T-cell (primary cell): ENCODE measurements around the gene CYP2R1. TPM values are rescaled to one million over a fixed set of nuclear protein-coding genes. Genes with fewer than 3 reads are reported as not detected.
A peak's percentile ranks its signal among the peaks of the same experiment; 100 is the strongest.

Source experiments
- ATAC-seq, 4 experiments: fragments of 200-7000 bp in 3 of 4; fragments of 150-1000 bp in 1 of 4; cut with Tn5 transposase; replicated peaks in 1 of 4; 1 replicate in 3 of 4; 2 replicates in 1 of 4; pipeline ENCODE4 v1.10.0; 2021; ENCODE audit warnings: moderate library complexity in 3 of 4, mild to moderate bottlenecking in 2 of 4, moderate number of reproducible peaks in 1 of 4
- CTCF ChIA-PET, 2 donors: fragments of 300-600 bp; sonication (Branson Sonifier 250); formaldehyde crosslinking; loops; one replicate each; lab custom pipeline; 2022; ENCODE audit warnings: antibody characterized with exemption in 2 of 2; lab: Charles Lee
- POLR2A ChIA-PET, 2 donors: fragments of 300-600 bp; sonication (Branson Sonifier 250); formaldehyde crosslinking; loops; one replicate each; lab custom pipeline; 2022; ENCODE audit warnings: antibody characterized with exemption in 2 of 2; lab: Charles Lee
- DNase-seq, 35 experiments: peaks; one replicate each; pipeline versions ENCODE4 v3.0.0 to v3.0.0-alpha.2; 2013 to 2023
- H3K27ac ChIP-seq: one replicate; pipeline ENCODE4 v1.5.1; 2013; ENCODE audit warnings: low read length
- H3K27me3 ChIP-seq, 2 experiments: replicated peaks in 1 of 2; 1 replicate in 1 of 2; 2 replicates in 1 of 2; pipeline versions ENCODE4 v1.6.1 to v1.7.0; 2013; ENCODE audit warnings: low read length in 1 of 2, mixed read lengths in 1 of 2; ENCODE audit not compliant: control insufficient read depth in 2 of 2, insufficient read depth in 2 of 2; ENCODE audit errors: extremely low read depth in 1 of 2
- H3K36me3 ChIP-seq, 2 donors: 1 replicate in 1 of 2; 2 replicates in 1 of 2; pipeline versions ENCODE4 v1.6.1 to v1.7.0; 2013; ENCODE audit warnings: low read length in 1 of 2; ENCODE audit not compliant: control insufficient read depth in 2 of 2, insufficient read depth in 1 of 2; ENCODE audit errors: extremely low read depth in 1 of 2
- H3K4me1 ChIP-seq, 2 experiments: 1 replicate in 1 of 2; 2 replicates in 1 of 2; pipeline versions ENCODE4 v1.6.1 to v1.7.0; 2013; ENCODE audit warnings: low read length in 2 of 2, mixed read lengths in 1 of 2; ENCODE audit not compliant: insufficient read depth in 2 of 2, control insufficient read depth in 1 of 2; ENCODE audit errors: extremely low read depth in 1 of 2
- H3K4me3 ChIP-seq, 2 donors: 1 replicate in 1 of 2; 2 replicates in 1 of 2; pipeline versions ENCODE4 v1.5.1 to v1.7.0; 2013; ENCODE audit warnings: mild to moderate bottlenecking in 2 of 2, low read length in 1 of 2, moderate library complexity in 1 of 2; ENCODE audit not compliant: control insufficient read depth in 1 of 2; ENCODE audit errors: extremely low read depth in 1 of 2
- H3K9me3 ChIP-seq: 2 replicates; pipeline ENCODE4 v1.7.0; 2013
- H3K27ac Mint-ChIP-seq, 2 donors: one replicate each; pipeline ENCODE4 v1.8.0; 2020 to 2021; ENCODE audit warnings: mild to moderate bottlenecking in 2 of 2, mixed read lengths in 2 of 2
- H3K27me3 Mint-ChIP-seq, 2 donors: one replicate each; pipeline ENCODE4 v1.8.0; 2021 to 2022; ENCODE audit warnings: mixed read lengths in 2 of 2
- H3K36me3 Mint-ChIP-seq: one replicate; pipeline ENCODE4 v1.8.0; 2021; ENCODE audit warnings: mixed read lengths
- H3K4me1 Mint-ChIP-seq, 3 donors: one replicate each; pipeline ENCODE4 v1.8.0; 2020 to 2022; ENCODE audit warnings: mixed read lengths in 3 of 3, mild to moderate bottlenecking in 1 of 3
- H3K4me3 Mint-ChIP-seq, 3 donors: one replicate each; pipeline ENCODE4 v1.8.0; 2020 to 2022; ENCODE audit warnings: mild to moderate bottlenecking in 3 of 3, mixed read lengths in 3 of 3, moderate library complexity in 3 of 3
- H3K9me3 Mint-ChIP-seq, 3 donors: one replicate each; pipeline ENCODE4 v1.8.0; 2020 to 2022; ENCODE audit warnings: mixed read lengths in 3 of 3
- WGBS: methylation state at CpG from one replicate; pipeline ENCODE4 v1.1.5; 2013; ENCODE audit warnings: missing lambda C conversion rate; ENCODE audit not compliant: insufficient coverage; 5-methylcytosine and 5-hydroxymethylcytosine counted together
- total RNA-seq, 35 experiments: library from RNA in 6 of 35; stranded (reverse) in 6 of 35; fragments of 120-200 nt in 1 of 35; gene quantifications; one replicate each; pipeline versions ENCODE4 v1.2.1 to v1.2.4 and lab custom pipeline; 2013 to 2026

CYP2R1 gene
- total RNA-seq, 5 donors from 2014 or later (not counting 1 experiment from before 2014, with no cell fraction given), result 17.9 to 23.3 (median 19.1) TPM

DNA sequence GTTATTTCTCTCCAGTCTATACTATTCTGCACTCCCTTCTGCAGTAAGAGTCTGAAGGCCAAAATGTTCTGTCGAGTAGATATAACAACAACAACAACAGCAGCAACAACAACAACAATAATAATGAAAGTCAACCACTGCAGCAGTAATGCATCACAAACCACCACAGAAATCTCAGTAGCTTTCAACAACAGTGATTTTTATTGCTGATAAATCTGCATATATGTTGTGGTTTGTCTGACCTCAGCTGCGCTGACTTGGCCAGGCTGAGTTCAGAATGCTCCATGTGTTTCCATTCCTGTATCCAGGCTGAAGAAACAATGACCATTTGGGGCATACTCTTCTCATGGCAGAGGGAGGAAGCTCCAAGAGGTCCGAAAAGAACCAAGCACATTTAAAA, 32.3 kb upstream of the CYP2R1 start:
- no peaks in the 10 kb centered on the region for H3K4me1 Mint-ChIP-seq
- no peaks in the 10 kb centered on the region for H3K9me3 ChIP-seq
- H3K27me3 Mint-ChIP-seq, result peaks cover 2 to 3% of the 10 kb centered on the region in 2 donors
- H3K27ac Mint-ChIP-seq, result no peak overlapping the region
- no peak overlapping the region for H3K27ac ChIP-seq
- ATAC-seq (no peak), DNase-seq (no peak)
- ChIA-PET CTCF (interaction anchor here (0.6 to 1.0 kb wide), 2 partner anchors 16 to 17 kb away, joined by 3 to 5 read pairs; no protein-coding TSS in a partner anchor), POLR2A (interaction anchor here in 1 of 2 donors (0.7 kb wide), 1 partner anchor 379 kb away, joined by 4 read pairs; no protein-coding TSS in a partner anchor)
- no peak overlapping the region for H3K4me3 Mint-ChIP-seq
- WGBS, result 75% methylated on average over 1 of the region's 3 CpGs
- H3K36me3 Mint-ChIP-seq, result peaks cover 9% of the 10 kb centered on the region
- H3K4me3 ChIP-seq, result no peak overlapping the region
- peaks cover 0 to 10% (median 3%) of the 10 kb centered on the region in 3 donors for H3K9me3 Mint-ChIP-seq
- H3K27me3 ChIP-seq, result no peaks in the 10 kb centered on the region
- H3K4me1 ChIP-seq, result no peaks in the 10 kb centered on the region
- H3K36me3 ChIP-seq, result no peaks in the 10 kb centered on the region

DNA sequence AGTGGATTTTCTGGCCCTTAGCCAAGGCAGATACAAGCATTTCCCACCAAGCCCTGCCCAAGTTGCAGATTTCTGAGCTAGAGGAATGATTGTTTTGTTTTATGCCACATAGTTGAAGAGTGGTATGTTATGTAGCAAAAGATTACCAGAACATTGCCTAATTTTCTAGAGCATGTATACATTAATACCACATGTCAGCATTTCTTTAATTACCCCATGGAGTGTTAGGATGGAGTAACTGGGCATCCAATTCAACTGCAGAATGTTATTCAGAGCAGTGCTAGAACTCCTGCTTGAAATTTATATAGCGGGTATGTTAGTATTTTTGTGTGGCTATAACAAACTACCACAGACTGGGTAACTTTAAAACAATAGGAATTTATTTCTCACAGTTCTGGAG, 24.4 kb upstream of the CYP2R1 start:
- peaks cover 15% of the 10 kb centered on the region for H3K36me3 Mint-ChIP-seq
- no peak overlapping the region for H3K27ac Mint-ChIP-seq
- Histone ChIP-seq H3K27me3 (no peaks in the 10 kb centered on the region), H3K9me3 (no peaks in the 10 kb centered on the region), H3K4me3 (no peak overlapping the region), H3K4me1 (no peaks in the 10 kb centered on the region), H3K27ac (no peak overlapping the region), H3K36me3 (no peaks in the 10 kb centered on the region)
- peaks cover 2 to 6% of the 10 kb centered on the region in 2 donors for H3K27me3 Mint-ChIP-seq
- no CpG with 5 or more reads among the region's 1 CpG for WGBS
- H3K4me3 Mint-ChIP-seq, result no peak overlapping the region
- H3K9me3 Mint-ChIP-seq, result no peaks in the 10 kb centered on the region
- CTCF ChIA-PET, result interaction anchor here in 1 of 2 donors (0.6 kb wide), 1 partner anchor 1839 kb away, joined by 3 read pairs; no protein-coding TSS in a partner anchor
- H3K4me1 Mint-ChIP-seq, result no peaks in the 10 kb centered on the region
- POLR2A ChIA-PET, result no interaction called here
- no peak for ATAC-seq
- DNase-seq, result no peak

DNA sequence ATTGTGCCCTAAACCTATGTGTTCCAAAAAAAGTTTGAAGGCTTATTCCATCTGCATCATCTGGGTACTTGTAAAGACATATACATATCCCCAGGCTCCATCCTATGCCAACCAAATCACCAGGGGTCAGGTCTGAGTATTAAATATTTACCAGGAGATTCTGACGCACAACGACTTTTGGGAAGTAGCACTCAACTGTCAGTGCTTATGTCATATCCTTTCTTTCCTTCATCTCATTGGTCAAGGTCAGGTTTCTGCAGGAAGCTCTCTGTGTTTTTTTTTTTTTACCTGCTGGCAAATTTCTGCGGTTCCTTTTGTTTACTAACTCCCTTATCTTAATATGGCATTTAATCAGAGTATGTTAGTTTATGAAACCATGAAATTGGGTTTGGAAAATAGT, 22.5 kb upstream of the CYP2R1 start:
- Histone ChIP-seq H3K9me3 (no peaks in the 10 kb centered on the region), H3K27ac (no peak overlapping the region), H3K4me3 (no peak overlapping the region), H3K27me3 (no peaks in the 10 kb centered on the region), H3K4me1 (no peaks in the 10 kb centered on the region), H3K36me3 (no peaks in the 10 kb centered on the region)
- H3K4me3 Mint-ChIP-seq, result no peak overlapping the region
- H3K27ac Mint-ChIP-seq, result no peak overlapping the region
- ATAC-seq (no peak), DNase-seq (no peak)
- WGBS, result 100% methylated on average over 2 of the region's 3 CpGs
- peaks cover 2 to 6% of the 10 kb centered on the region in 2 donors for H3K27me3 Mint-ChIP-seq
- no peaks in the 10 kb centered on the region for H3K9me3 Mint-ChIP-seq
- ChIA-PET CTCF (no interaction called here), POLR2A (interaction anchor here in 1 of 2 donors (0.6 kb wide), 1 partner anchor 291 kb away, joined by 5 read pairs; no protein-coding TSS in a partner anchor)
- H3K36me3 Mint-ChIP-seq, result peaks cover 15% of the 10 kb centered on the region
- no peaks in the 10 kb centered on the region for H3K4me1 Mint-ChIP-seq

DNA sequence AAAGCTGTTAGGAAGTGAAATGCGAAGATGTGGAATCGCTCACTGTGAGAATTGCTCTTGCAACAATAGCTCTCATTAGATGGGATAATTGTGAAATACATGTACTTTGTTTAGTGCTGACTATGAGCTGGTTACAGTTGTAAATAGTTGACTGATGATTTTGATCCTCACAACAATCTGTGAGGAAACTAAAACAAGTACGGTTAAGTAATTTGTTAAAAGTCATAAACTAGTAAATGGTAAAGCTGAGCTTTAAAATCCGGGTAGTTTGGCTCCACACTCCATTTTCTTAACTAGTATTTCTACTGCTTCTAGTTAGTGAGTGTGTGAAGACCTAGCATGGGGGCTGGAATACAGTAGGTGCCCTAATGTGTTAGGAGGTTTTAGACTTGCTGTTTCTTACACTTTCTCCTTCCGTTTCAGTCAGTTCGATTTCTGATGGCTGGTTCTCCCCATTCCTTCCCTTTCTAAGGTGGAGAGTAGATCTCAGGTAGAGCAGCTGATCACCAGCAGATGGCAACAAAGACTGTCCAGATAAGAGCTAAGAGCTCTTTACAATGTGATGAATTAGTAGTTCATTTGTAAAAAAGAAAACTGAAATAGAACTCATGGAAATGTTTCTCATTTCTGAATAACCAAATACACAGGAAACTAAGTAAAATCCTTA, 16.3 kb upstream of the CYP2R1 start:
- peak overlapping the region; percentile 17 to 59 for H3K27ac Mint-ChIP-seq
- peak in 15 of 35 experiments; percentile 10 to 67 (median 27) for DNase-seq
- CTCF ChIA-PET, result interaction anchor here (0.6 to 4.5 kb wide), 73 partner anchors 8 to 1575 kb away, joined by 3 to 88 read pairs (median 5); partner anchors contain the start of genes CALCB (in 2 of the 2), COPB1 (in 1 of the 2), CYP2R1 (in 1 of the 2) and PSMA1 (in 1 of the 2)

DNA sequence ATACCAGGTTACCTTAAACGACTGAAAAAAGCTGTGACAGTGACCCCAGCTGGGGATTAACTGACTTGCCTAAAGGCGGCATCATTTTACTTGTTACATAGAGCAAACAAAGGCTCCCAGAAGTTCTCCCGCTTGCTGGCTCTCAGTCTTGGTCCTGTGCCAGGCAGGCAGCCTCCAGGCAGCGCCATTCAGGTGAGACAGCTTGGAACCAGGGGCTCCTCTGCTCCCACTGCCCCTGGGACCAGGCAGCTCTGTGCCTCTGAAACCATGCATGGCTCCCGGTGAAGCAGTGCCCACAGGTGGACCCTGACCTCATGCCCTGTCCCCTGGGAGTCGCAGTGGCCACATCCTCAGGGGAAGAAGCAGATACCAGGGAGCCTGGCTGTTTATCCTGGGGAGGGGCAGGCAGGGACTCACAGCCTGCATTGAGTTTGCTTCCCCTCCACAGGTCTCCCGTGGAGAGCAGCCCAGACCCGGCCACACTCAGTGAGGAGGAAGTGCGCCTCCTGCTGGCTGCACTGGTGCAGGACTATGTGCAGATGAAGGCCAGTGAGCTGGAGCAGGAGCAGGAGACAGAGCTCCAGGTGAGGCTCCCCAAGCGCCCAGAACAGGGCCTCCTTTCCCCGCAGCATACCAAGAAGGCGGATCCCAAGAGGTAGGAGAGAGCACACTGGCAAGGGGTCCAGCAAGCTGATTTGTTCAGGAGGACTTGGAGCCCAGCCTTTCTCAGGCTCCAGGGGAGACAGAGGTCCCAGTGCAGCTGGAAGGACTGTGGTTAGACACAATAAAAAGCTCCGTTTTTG, 15.6 kb upstream of the CYP2R1 start:
- ChIA-PET CTCF (interaction anchor here (0.5 to 4.5 kb wide), 80 partner anchors 8 to 1232 kb away, joined by 3 to 88 read pairs (median 5); partner anchors contain the start of genes CALCB (in 2 of the 2), CYP2R1 (in 2 of the 2), COPB1 (in 1 of the 2) and PSMA1 (in 1 of the 2)), POLR2A (no interaction called here)
- peak overlapping the region; percentile 22 for H3K27ac ChIP-seq
- H3K27me3 Mint-ChIP-seq, result no peaks in the 10 kb centered on the region
- peaks cover 0 to 28% of the 10 kb centered on the region in 2 experiments for H3K4me1 ChIP-seq
- no peak overlapping the region for H3K4me3 ChIP-seq
- no peaks in the 10 kb centered on the region for H3K9me3 Mint-ChIP-seq
- no peaks in the 10 kb centered on the region for H3K9me3 ChIP-seq
- H3K4me1 Mint-ChIP-seq, result peaks cover 40 to 46% (median 46%) of the 10 kb centered on the region in 3 donors
- H3K27ac Mint-ChIP-seq, result peak overlapping the region; percentile 7 to 71
- no peaks in the 10 kb centered on the region for H3K36me3 ChIP-seq
- H3K27me3 ChIP-seq, result no peaks in the 10 kb centered on the region
- DNase-seq (peak; percentile 50 to 90 (median 78)), ATAC-seq (peak; percentile 54 to 66 (median 56))
- H3K36me3 Mint-ChIP-seq, result no peaks in the 10 kb centered on the region
- 50% methylated on average over 13 of the region's 13 CpGs for WGBS
- H3K4me3 Mint-ChIP-seq, result no peak overlapping the region

More for the DNA sequence above, 16.3 kb upstream of the CYP2R1 start:
- Histone ChIP-seq H3K27me3 (no peaks in the 10 kb centered on the region), H3K27ac (no peak overlapping the region), H3K9me3 (no peaks in the 10 kb centered on the region), H3K4me1 (peaks cover 0 to 28% of the 10 kb centered on the region in 2 experiments), H3K36me3 (no peaks in the 10 kb centered on the region), H3K4me3 (no peak overlapping the region)
- H3K9me3 Mint-ChIP-seq, result no peaks in the 10 kb centered on the region
- no peak overlapping the region for H3K4me3 Mint-ChIP-seq
- POLR2A ChIA-PET, result interaction anchor here in 1 of 2 donors (0.5 kb wide), 1 partner anchor 256 kb away, joined by 3 read pairs; no protein-coding TSS in a partner anchor
- peaks cover 40 to 46% (median 46%) of the 10 kb centered on the region in 3 donors for H3K4me1 Mint-ChIP-seq
- no peaks in the 10 kb centered on the region for H3K27me3 Mint-ChIP-seq
- no peaks in the 10 kb centered on the region for H3K36me3 Mint-ChIP-seq
- WGBS, result no CpG with 5 or more reads among the region's 6 CpGs
- peak in 1 of 4 experiments; percentile 18 for ATAC-seq

DNA sequence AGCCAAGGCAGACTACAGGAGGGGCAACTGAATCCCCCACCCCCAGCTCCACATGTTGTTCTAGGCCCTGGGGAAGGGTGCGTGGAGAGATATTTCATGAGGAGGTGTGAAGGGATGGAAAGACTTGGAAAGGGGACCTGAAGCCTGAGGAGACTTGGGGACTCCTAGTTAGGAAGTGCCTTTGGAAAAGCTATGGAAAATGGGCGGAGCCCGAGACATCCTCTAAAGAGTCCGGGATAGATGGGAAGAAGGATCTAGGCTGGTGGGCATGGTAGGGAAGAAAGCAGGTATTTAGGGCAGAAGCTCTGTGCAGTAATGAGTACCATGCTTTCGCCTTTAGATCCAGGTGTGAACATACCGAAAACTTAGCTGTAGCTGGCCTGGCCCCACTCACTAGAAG, 15.0 kb upstream of the CYP2R1 start:
- H3K27me3 ChIP-seq, result no peaks in the 10 kb centered on the region
- H3K27me3 Mint-ChIP-seq, result no peaks in the 10 kb centered on the region
- WGBS, result 100% methylated on average over 3 of the region's 6 CpGs

More for the DNA sequence above, 15.0 kb upstream of the CYP2R1 start:
- Histone ChIP-seq H3K27ac (peak overlapping the region; percentile 22), H3K9me3 (no peaks in the 10 kb centered on the region), H3K4me3 (no peak overlapping the region), H3K4me1 (peaks cover 0 to 28% of the 10 kb centered on the region in 2 experiments), H3K36me3 (no peaks in the 10 kb centered on the region)
- H3K4me3 Mint-ChIP-seq, result peak overlapping the region in 1 of 3 donors; percentile 92
- ChIA-PET CTCF (interaction anchor here (0.5 to 4.5 kb wide), 31 partner anchors 9 to 1221 kb away, joined by 3 to 88 read pairs (median 5); partner anchors contain the start of genes CALCB (in 2 of the 2) and CYP2R1 (in 2 of the 2)), POLR2A (no interaction called here)
- DNase-seq, result no peak
- H3K36me3 Mint-ChIP-seq, result no peaks in the 10 kb centered on the region
- H3K9me3 Mint-ChIP-seq, result no peaks in the 10 kb centered on the region
- H3K4me1 Mint-ChIP-seq, result peaks cover 40 to 46% (median 46%) of the 10 kb centered on the region in 3 donors
- peak overlapping the region; percentile 71 to 90 for H3K27ac Mint-ChIP-seq
- no peak for ATAC-seq
